Progenitor cell of endocrine pancreas (in vitro differentiated cells): ENCODE measurements around the gene NEU3. TPM values are rescaled to one million over a fixed set of nuclear protein-coding genes. Genes with fewer than 3 reads are reported as not detected.
"Not testable (repeated sequence)": the region's sequence is repeated elsewhere in the genome, so short reads cannot be mapped to it uniquely, and the experiment has no call there.

Experiments
- DNase-seq: peaks from one replicate; pipeline ENCODE4 v3.0.0; 2021; ENCODE audit warnings: low spot score; ENCODE audit not compliant: unreplicated experiment
- H3K27ac Mint-ChIP-seq: 2 replicates; pipeline ENCODE4 v1.8.0; 2021; ENCODE audit warnings: mild to moderate bottlenecking, moderate library complexity, mixed read lengths
- H3K27me3 Mint-ChIP-seq: 2 replicates; pipeline ENCODE4 v1.8.0; 2021; ENCODE audit warnings: mixed read lengths
- H3K36me3 Mint-ChIP-seq: 2 replicates; pipeline ENCODE4 v1.8.0; 2022; ENCODE audit warnings: mixed read lengths; ENCODE audit not compliant: insufficient read depth
- H3K4me1 Mint-ChIP-seq: 2 replicates; pipeline ENCODE4 v1.8.0; 2021; ENCODE audit warnings: low read depth, mixed read lengths
- H3K4me3 Mint-ChIP-seq: 2 replicates; pipeline ENCODE4 v1.8.0; 2021; ENCODE audit warnings: low read depth, mild to moderate bottlenecking, moderate library complexity, mixed read lengths
- H3K9me3 Mint-ChIP-seq: 2 replicates; pipeline ENCODE4 v1.8.0; 2021; ENCODE audit warnings: low read depth, mixed read lengths
- total RNA-seq: library from RNA; stranded (reverse); gene quantifications from 2 replicates; pipeline ENCODE4 v1.2.1, GENCODE V29; 2021
- TF ChIP-seq, protein P1 (sequence below): fragments of 200-600 bp; sonication (generic); IDR thresholded peaks from one replicate; pipeline ENCODE4 v1.5.0; 2021; ENCODE audit warnings: antibody characterized with exemption, mild to moderate bottlenecking; ENCODE audit not compliant: unreplicated experiment

The NEU3 gene
- total RNA-seq, 1 donor from 2014 or later = 11.2 TPM

DNA sequence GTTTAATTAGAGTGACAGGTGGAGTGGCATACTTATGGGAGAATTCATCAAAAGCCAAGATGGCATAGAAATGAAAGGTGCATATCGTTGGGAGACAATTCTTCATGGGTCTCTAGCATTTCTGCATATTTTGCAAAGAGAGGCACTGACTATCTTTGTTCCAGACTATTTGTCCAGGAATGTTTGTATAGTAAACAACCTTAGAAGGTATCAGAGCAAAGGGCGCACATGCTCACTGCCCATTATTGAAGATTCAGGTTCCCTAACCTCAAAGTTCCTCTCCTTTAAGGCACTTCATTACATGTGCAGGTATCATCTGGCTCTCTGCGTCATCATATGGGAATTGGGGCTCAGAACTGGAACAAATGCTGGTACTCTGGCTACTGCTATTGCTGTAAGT lies 4.7 kb upstream of the NEU3 start:
- H3K9me3 Mint-ChIP-seq = no peaks in the 10 kb centered on the region
- H3K4me3 Mint-ChIP-seq = no peak overlapping the region
- TF ChIP-seq, protein P1, sequence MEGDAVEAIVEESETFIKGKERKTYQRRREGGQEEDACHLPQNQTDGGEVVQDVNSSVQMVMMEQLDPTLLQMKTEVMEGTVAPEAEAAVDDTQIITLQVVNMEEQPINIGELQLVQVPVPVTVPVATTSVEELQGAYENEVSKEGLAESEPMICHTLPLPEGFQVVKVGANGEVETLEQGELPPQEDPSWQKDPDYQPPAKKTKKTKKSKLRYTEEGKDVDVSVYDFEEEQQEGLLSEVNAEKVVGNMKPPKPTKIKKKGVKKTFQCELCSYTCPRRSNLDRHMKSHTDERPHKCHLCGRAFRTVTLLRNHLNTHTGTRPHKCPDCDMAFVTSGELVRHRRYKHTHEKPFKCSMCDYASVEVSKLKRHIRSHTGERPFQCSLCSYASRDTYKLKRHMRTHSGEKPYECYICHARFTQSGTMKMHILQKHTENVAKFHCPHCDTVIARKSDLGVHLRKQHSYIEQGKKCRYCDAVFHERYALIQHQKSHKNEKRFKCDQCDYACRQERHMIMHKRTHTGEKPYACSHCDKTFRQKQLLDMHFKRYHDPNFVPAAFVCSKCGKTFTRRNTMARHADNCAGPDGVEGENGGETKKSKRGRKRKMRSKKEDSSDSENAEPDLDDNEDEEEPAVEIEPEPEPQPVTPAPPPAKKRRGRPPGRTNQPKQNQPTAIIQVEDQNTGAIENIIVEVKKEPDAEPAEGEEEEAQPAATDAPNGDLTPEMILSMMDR = no peak
- H3K4me1 Mint-ChIP-seq = peaks cover 12% of the 10 kb centered on the region
- H3K27me3 Mint-ChIP-seq = no peaks in the 10 kb centered on the region
- H3K27ac Mint-ChIP-seq = no peak overlapping the region
- DNase-seq = no peak
- peaks cover 12% of the 10 kb centered on the region for H3K36me3 Mint-ChIP-seq

DNA sequence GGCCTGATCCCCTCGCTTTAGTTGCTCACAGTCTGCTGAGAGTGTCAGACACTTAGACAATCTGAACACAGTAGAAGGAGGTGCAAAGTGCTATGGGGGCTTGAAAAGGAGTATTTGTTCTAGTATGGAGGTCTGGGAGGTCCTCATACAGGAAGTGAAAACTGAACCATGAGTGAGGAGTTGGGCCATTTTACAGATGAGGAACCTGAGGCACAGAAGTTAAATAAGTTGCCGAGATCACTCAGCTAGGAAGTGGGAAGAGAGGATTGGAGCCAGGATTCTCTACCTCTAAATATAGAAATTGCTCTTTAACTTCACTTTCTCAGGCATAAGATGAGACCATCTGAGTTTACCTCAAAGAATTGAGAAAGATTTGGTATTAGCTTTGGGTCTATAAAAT lies 4.0 kb upstream of the NEU3 start:
- peaks cover 16% of the 10 kb centered on the region for H3K4me1 Mint-ChIP-seq
- DNase-seq = no peak

DNA sequence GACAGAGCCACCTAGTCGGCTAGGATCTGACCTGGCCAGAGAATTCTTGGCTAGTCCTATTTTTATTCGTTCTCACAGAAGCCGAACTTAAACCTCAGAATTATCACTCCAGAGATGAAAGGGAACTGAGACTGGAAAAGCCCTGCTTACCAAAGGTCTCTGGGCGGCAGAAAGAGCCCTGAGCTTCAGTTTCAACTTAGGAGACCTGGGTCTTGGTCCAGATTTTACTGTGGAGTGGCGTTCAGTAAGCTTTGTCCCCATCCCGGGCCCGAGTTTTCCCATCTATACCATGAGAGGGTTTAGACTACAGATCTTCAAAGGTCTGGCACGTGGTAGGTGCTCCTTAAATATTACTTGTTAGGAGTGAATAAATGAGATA lies 516 bp downstream of the NEU3 start:
- DNase-seq = no peak
- H3K9me3 Mint-ChIP-seq = no peaks in the 10 kb centered on the region
- H3K4me1 Mint-ChIP-seq = peaks cover 23% of the 10 kb centered on the region
- H3K36me3 Mint-ChIP-seq = no peaks in the 10 kb centered on the region
- H3K4me3 Mint-ChIP-seq = peak overlapping the region; percentile 96
- H3K27me3 Mint-ChIP-seq = peaks cover 7% of the 10 kb centered on the region
- H3K27ac Mint-ChIP-seq = peak overlapping the region; percentile 93
- TF ChIP-seq, protein P1 = no peak

More for the DNA sequence above, 4.0 kb upstream of the NEU3 start:
- H3K9me3 Mint-ChIP-seq = no peaks in the 10 kb centered on the region
- peaks cover 10% of the 10 kb centered on the region for H3K36me3 Mint-ChIP-seq
- TF ChIP-seq, protein P1 = no peak
- H3K4me3 Mint-ChIP-seq = no peak overlapping the region
- no peaks in the 10 kb centered on the region for H3K27me3 Mint-ChIP-seq
- peak overlapping the region; percentile 14 for H3K27ac Mint-ChIP-seq

DNA sequence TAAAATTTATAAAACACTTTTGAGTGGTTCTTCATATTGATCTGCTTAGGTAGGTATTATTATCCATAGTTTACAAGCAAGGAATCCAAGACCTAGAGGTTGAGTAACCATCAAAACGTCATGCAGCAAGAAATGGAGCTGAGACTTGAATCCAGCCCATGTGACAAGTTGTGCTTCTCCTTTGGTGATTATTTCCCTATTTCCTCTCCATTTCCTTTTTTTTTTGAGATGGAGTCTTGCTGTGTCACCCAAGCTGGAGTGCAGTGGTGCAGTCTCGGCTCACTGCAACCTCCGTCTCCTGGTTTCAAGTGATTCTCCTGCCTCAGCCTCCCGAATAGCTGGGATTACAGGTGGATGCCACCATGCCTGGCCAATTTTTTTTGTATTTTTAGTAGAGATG lies 1.4 kb downstream of the NEU3 start:
- H3K9me3 Mint-ChIP-seq, H3K27ac Mint-ChIP-seq, DNase-seq, H3K27me3 Mint-ChIP-seq, H3K36me3 Mint-ChIP-seq: not testable (repeated sequence)
- H3K4me1 Mint-ChIP-seq = peaks cover 19% of the 10 kb centered on the region
- H3K4me3 Mint-ChIP-seq = peak overlapping the region; percentile 43

DNA sequence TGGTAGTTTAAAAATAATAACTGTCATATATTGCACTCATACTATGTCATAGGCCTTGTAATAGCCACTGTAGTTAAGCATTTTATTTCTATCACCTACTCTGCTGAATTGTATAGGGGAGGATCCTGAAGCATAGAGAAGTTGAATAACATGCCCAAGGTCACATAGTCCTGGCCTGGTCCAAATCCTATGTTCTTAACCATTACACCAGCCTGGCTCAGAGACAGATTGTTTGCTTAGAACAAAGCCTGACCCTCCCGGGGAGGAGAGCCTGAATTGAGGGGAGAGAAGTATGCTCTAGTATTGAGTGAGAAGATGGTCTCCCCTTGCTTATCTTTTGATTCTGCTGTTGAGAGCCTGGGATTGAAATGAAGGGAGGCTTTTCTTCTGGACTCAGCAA lies 2.2 kb downstream of the NEU3 start:
- no peak for DNase-seq
- TF ChIP-seq, protein P1 = no peak
- Mint-ChIP-seq H3K4me1 (peaks cover 19% of the 10 kb centered on the region), H3K27me3 (peaks cover 7% of the 10 kb centered on the region), H3K36me3 (peaks cover 1% of the 10 kb centered on the region), H3K4me3 (no peak overlapping the region), H3K27ac (no peak overlapping the region), H3K9me3 (no peaks in the 10 kb centered on the region)

DNA sequence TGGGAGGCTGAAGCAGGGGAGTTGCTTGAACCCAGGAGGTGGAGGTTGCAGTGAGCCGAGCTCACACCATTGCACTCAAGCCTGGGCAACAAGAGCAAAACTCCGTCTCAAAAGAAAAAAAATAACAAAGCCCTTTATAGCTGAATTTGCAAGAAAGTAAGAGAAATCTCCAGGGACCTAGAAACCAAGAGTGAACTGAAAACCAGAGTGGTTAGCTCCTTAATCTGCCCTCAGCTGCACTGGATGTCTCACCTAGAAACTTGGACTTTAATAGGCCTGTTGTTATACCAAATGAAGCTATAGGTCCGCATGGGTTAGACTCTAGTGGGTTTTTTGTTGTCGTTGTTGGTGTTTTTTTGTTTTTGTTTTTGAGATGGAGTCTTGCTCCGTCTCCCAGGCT lies 4.1 kb downstream of the NEU3 start:
- TF ChIP-seq, protein P1 = no peak
- no peak overlapping the region for H3K27ac Mint-ChIP-seq
- H3K4me3 Mint-ChIP-seq = no peak overlapping the region
- peaks cover 7% of the 10 kb centered on the region for H3K27me3 Mint-ChIP-seq
- H3K36me3 Mint-ChIP-seq = peaks cover 3% of the 10 kb centered on the region
- no peaks in the 10 kb centered on the region for H3K9me3 Mint-ChIP-seq
- DNase-seq = no peak
- H3K4me1 Mint-ChIP-seq = peaks cover 18% of the 10 kb centered on the region
